ENCODE results near the gene PPIC. TPM values are rescaled to one million over a fixed set of nuclear protein-coding genes. Genes with fewer than 3 reads are reported as not detected.

The PPIC gene
- total RNA-seq, 1 experiment from 2014 or later: 45.3 TPM

DNA sequence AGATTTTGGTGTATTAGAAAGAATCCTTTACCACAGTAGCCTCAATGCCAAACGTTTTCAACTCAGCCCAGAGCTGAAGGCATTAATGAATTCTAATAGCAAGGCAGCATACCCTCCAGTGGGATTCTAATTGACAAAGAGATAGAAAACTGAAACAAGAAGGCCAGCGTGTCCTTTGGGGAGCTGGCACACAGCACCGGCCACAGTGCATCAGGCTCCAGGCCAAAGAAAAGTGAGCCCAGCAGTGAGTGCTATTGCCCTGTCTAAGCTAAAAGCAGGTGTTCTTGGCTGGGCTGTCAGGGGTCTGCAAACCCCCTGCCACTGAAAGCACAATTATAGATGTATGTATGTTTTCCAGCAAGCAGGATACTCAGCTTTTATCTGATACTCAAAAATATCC lies 40.4 kb downstream of the PPIC start:
- no peak for DNase-seq (ENCODE audit: unreplicated experiment)
- BruUV-seq (replicated peaks): no TSS peak
- no peaks in the 10 kb centered on the region for H3K4me1 Mint-ChIP-seq (ENCODE audit: insufficient read depth, unreplicated experiment)
- H3K36me3 Mint-ChIP-seq (ENCODE audit: insufficient read depth, unreplicated experiment): peaks cover 15% of the 10 kb centered on the region
- ChIA-PET POLR2A (interaction anchor here (0.6 kb wide), 2 partner anchors 292 to 885 kb away, joined by 3 read pairs; no protein-coding TSS in a partner anchor), CTCF (interaction anchor here (0.5 to 1.1 kb wide), 4 partner anchors 10 to 321 kb away, joined by 3 to 6 read pairs (median 3); no protein-coding TSS in a partner anchor)
- intact Hi-C loops (cut with micrococcal nuclease): no loop called here
- no peaks in the 10 kb centered on the region for H3K27me3 Mint-ChIP-seq (ENCODE audit: insufficient read depth, unreplicated experiment)
- no peak overlapping the region for H3K4me3 Mint-ChIP-seq (ENCODE audit: unreplicated experiment)
- H3K9me3 Mint-ChIP-seq (ENCODE audit: unreplicated experiment): no peaks in the 10 kb centered on the region
- TF ChIP-seq, protein P1, sequence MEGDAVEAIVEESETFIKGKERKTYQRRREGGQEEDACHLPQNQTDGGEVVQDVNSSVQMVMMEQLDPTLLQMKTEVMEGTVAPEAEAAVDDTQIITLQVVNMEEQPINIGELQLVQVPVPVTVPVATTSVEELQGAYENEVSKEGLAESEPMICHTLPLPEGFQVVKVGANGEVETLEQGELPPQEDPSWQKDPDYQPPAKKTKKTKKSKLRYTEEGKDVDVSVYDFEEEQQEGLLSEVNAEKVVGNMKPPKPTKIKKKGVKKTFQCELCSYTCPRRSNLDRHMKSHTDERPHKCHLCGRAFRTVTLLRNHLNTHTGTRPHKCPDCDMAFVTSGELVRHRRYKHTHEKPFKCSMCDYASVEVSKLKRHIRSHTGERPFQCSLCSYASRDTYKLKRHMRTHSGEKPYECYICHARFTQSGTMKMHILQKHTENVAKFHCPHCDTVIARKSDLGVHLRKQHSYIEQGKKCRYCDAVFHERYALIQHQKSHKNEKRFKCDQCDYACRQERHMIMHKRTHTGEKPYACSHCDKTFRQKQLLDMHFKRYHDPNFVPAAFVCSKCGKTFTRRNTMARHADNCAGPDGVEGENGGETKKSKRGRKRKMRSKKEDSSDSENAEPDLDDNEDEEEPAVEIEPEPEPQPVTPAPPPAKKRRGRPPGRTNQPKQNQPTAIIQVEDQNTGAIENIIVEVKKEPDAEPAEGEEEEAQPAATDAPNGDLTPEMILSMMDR (IDR thresholded peaks at IDR 0.05; ENCODE audit: unreplicated experiment): no peak
- no peak overlapping the region for H3K27ac Mint-ChIP-seq (ENCODE audit: low read depth, unreplicated experiment)

DNA sequence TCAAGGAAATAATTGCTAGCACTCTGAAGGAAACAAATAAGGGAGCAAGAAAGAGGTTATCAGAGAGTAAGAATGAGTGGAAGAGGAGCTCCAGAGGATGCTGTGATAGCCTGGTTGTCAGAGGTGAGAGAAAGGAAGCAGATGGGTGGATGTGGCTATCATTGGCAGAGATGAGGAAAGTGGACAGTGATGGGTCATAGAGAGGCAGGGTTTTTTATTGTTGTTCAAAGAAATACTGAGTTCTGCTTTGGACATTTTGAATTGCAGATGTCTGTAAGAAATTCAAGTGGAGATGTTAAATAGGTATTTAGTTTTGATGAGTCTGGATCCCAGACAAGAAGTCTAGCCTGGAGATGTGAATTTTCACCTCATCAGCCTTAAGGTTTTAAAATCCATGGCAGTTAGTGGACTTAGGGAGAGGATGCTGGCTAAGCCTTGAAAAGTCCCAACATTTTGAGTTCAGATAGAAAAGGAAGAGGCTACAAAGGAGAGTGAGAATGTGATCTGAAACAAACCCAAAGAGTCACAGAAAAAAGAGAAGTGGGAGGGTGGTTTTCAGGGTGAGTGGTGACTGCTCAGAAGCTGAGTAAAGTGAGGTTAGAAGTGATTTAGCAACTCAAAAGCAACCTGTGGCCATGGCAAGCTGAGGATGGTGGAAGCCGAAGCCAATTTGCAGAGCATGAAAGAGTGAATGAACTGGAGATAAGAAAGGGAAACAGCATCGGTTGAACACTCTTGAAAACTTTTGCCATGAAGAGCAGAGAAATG lies 50.4 kb downstream of the PPIC start:
- TF ChIP-seq, protein P1 (IDR thresholded peaks at IDR 0.05; ENCODE audit: unreplicated experiment): no peak
- H3K4me3 Mint-ChIP-seq (ENCODE audit: unreplicated experiment): no peak overlapping the region
- H3K27ac Mint-ChIP-seq (ENCODE audit: low read depth, unreplicated experiment): no peak overlapping the region
- H3K36me3 Mint-ChIP-seq (ENCODE audit: insufficient read depth, unreplicated experiment): peaks cover 15% of the 10 kb centered on the region
- no peaks in the 10 kb centered on the region for H3K27me3 Mint-ChIP-seq (ENCODE audit: insufficient read depth, unreplicated experiment)
- ChIA-PET CTCF (no interaction called here), POLR2A (no interaction called here)
- no TSS peak for BruUV-seq (replicated peaks)
- no peaks in the 10 kb centered on the region for H3K9me3 Mint-ChIP-seq (ENCODE audit: unreplicated experiment)
- intact Hi-C loops (cut with micrococcal nuclease): no loop called here
- no peaks in the 10 kb centered on the region for H3K4me1 Mint-ChIP-seq (ENCODE audit: insufficient read depth, unreplicated experiment)
- DNase-seq (ENCODE audit: unreplicated experiment): no peak

DNA sequence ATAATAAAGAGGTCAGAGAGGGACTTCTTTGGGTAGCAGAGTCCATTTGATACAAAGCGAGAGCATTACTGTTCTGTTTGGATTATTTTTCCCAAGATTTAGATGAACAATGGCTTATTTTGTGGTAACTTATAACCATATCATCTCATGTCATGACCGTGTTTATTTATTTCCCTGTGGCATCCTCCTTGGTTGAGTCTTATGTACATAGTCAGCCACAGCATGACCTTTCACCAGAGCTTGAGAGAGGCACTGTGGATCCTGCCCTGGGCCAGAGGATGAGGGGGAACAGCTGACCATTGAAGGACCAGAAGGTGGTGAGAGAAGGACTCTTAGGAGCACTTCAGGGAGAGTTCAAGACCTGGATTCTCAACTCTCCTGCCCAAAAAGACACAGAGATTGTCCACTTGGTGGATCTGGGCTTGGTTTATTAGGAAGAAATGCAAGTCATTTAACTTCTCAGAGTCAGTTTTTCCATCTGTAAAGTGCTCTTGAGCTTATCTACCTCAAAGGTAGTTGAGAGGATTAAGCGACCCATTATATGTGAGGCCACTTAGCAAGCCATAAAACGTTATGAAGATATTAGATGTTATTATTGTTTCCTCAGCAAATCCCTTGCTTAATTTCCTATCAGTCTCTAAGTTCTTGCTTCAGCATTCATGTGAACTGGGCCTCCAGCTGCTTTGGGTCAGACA lies 51.4 kb downstream of the PPIC start:
- H3K9me3 Mint-ChIP-seq (ENCODE audit: unreplicated experiment): no peaks in the 10 kb centered on the region
- CTCF ChIA-PET: interaction anchor here (0.8 kb wide), 1 partner anchor 47 kb away, joined by 3 read pairs; no protein-coding TSS in a partner anchor

More for the DNA sequence above, 51.4 kb downstream of the PPIC start:
- Mint-ChIP-seq H3K4me3 (ENCODE audit: unreplicated experiment) (no peak overlapping the region), H3K27ac (ENCODE audit: low read depth, unreplicated experiment) (no peak overlapping the region), H3K27me3 (ENCODE audit: insufficient read depth, unreplicated experiment) (no peaks in the 10 kb centered on the region), H3K36me3 (ENCODE audit: insufficient read depth, unreplicated experiment) (peaks cover 15% of the 10 kb centered on the region), H3K4me1 (ENCODE audit: insufficient read depth, unreplicated experiment) (no peaks in the 10 kb centered on the region)
- no TSS peak for BruUV-seq (replicated peaks)
- no peak for DNase-seq (ENCODE audit: unreplicated experiment)
- intact Hi-C loops (cut with micrococcal nuclease): no loop called here
- TF ChIP-seq, protein P1 (IDR thresholded peaks at IDR 0.05; ENCODE audit: unreplicated experiment): no peak
- POLR2A ChIA-PET: interaction anchor here (1.2 kb wide), 1 partner anchor 10 kb away, joined by 3 read pairs; no protein-coding TSS in a partner anchor
